DMS79 (cell line): ENCODE results near the gene HEY2.

Experiments used
- DNase-seq: peaks from one replicate; lab custom pipeline; 2025; lab: John Stamatoyannopoulos, UW

HEY2 gene

GRCh38 chr6:125743604-125744003 is 5.8 kb upstream of the HEY2 start:
- no peak for DNase-seq

DNA sequence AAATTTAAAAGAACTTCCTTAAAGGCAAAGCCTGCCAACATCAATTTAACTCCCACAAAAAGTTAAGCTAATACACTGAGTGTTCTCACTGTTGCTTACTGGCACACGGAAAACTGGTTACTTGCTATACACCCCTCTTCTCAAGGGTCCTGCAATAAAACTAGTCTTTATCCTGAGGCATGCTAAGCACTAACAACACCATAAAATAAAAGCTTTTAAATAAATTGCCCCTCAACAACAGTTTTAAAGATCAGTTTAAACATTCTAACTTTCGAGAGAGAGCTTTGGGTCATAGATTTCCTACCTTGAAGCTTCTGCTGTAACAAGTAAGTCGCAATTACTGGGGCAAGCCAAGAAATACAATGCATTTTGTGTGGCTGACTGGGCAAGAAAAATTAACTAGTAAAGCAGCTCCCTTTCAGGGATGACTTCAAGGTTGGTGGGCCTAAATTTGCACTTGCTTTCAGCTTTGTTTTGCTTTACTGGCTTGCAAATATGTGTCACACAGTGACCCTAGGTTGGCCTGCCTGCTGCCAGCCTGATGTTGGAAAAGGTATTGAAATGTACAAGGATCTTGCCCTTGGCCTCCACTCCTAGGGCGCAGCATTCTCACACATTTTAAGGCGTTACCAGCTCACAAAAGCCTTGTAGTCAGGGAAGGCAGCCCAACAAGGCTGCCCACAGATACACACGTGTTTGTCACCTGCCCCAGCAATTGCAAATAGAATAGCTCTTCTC is 4.0 kb upstream of the HEY2 start:
- DNase-seq, result no peak

DNA sequence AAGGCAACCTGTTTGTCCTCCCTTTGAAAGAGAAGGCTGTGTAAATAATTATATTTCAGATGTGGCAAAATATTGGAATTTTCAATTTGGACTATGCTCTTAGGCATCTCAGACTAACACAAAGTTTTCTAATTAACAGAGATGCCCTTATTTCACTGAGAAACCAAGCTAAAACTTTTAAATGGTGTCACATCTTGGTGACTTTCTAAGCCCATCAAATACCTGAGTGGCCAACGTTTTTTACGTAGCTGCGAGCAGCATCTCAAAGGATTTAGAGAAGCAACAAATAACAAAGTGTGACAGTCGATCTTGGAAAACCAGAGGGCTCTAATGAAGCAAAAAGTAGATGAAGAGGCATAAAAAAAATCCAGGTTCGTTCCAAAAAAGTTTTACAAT is 3.4 kb upstream of the HEY2 start:
- DNase-seq, result no peak

DNA sequence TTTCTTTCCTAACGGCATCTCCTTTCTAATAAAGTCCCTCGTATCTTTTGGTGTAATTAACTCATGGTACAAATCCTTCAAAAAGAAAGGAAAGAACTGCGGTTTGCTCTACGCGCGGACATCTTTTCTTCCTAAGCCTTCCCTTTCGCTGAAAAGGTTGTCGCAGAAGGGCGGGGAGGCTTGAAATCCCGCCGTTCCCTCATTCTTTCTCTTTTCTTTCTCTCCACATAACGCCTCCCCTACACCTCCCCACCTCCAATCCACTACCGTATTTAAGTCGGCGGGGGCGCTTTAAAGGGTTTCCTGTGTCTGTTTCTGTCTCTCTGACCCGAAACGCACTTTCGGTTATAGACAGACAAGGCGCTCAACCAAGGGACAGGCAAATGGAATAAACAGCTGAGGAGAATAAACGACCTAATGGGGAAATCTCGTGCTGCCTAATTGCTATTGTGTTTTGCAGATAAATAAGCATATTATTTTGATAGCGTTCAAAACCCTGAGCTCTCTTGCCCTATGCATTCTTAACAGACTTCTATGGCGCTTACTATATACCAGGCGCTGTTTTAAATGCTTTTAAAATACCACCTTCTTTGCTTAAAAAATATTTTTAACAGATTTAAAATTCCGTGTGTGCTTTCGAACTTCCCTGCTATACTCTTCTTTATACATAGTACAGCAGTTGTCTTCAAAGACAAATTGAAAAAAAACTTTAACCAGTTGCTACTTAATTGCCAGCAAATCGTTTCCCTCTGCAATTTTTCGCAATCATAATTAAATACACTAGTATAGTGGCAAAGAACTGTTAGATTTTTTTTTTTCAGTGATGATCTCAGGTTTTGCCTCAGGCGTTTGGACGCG is 2.5 kb upstream of the HEY2 start:
- DNase-seq, result no peak

DNA sequence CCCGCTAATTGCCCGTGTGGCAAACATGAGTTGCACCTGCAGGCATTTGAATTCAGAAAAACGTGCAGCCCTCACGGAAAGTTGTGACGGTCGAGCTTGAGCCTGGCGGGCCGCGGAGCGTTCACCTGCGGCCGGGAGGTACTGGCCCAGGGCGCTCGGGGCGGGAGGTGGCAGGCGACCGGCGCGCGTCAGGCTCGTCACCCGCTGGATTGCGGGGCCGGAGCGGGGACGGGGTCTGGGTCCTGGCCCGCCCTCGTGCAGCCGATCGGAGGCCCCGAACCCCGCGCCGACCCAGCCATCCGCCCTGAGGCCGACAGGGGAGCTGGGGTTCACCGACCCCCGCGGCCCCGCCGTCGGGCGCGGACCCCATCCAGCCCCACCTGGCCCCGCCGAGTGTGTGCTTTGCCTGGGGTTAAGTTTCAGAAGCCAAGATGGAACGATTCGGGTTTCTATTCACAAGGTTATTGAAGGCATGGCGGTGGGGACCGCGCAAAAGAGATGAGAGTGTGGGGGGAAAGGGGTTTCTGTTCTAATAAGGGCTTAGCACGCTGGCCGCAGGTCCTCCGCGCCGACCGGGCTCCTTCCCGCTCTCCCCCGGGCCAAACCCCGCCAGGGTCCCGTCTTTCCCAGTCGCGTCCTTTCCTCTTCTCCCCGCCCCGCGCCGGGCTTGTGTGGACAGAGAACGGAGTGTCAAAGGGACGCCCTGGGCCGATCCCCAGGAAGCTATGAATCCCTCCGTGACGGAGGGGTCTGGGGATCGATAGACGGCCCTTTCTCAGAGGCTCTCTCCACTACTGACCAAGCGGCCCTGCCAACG is 1.6 kb upstream of the HEY2 start:
- DNase-seq, result peak; percentile 42

DNA sequence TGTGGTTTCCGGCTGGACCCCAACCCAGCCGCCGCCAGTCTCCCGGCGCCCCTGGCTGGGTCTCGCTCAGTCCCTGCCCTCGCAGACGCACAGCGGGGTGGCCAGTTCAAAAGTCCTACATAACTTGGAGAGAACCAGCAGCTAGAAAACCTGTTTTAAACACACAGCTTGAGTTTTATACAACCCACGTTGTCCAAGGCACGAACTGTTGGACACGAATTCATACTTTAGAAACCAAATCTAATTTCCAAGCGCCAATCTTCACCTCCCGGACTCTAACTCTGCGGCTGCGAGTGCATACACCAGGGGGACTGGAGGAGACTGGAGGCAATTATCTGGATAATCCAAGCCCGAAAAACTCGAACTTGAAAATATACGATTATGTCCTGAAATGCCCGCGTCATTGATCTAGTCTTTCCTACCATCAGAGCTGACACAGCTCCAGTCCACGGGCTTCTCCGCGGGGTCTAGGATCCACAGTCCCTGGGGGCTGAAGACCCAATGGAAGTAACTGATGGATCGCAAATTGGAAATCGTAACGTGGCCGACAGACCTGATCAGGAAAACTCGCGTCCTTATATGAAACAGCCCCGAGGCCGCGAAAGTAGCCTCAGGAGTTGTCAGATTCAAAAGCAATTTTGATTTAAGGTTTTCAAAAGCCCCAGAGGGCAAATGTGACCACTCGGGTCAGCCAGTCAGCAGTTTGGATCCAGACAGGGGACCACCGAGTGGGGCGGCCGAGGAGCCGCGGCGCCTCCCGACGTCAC is 843 bp upstream of the HEY2 start:
- no peak for DNase-seq

DNA sequence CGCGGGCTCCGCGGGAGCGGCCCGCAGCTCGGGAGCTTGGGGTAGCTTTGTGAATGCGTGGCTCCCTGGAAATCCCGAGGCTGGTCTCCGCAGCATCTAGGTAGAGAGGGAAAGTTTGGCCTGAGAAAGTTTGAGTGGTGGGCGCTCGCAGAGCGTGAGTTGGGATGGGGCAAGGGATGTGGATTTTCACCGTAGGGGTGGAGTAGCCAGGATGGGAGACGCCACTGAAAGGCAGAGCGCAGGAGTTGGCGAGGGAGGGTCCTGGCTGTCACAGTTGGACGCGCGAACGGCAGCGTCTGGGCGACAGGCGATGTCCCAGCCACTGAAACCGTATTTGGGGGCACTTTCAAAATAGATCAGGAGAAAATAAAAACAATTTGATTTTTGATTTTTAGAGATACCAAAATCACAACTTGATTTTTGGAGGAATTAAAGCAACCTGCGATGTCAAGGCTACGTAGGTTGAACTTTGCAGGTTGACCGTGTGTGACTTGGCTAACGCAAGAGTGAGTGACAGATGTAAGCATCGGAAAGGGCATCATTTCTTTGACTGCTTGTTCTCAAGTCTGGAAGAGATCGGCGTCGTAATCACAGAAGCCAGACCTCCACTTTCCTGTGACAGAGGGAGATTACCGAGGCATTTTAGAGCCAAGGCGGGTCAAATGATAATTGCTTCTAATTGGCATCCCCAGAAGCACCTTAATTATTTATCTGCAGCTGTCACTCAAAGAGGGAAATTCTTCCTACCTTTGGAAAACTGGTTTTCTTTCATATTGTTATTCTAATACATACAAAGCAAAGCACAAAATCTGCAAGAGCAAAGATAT is 646 bp downstream of the HEY2 start:
- no peak for DNase-seq

DNA sequence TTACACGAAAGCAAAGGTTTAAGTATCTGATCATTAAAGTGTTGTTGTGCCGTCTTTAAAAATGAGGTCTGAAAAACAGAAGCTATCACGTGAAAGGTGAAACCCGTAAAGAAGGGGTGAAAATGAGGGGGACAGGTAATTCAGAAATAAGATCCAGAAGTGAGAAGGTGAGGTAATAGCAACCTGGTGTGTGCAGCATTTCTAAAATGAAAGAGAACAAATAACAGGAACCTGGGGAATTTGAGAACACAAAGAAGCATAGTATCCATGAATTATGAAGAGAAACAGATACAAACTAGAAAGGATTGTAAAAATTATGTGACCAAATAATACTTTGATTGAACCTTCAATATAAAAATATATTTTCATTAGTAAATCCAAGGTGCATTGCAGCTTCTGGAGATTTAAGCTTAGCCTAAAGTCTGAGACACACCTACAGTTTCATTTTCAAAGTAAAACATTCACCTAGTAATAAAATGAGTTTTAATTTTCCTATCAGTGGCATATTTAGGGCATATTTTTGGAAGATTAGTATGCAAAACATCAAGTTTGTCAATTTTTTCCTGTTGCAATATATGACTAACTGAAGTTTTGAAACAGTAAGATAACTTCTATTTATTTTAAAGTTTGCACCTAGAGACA is 1.4 kb downstream of the HEY2 start:
- no peak for DNase-seq

DNA sequence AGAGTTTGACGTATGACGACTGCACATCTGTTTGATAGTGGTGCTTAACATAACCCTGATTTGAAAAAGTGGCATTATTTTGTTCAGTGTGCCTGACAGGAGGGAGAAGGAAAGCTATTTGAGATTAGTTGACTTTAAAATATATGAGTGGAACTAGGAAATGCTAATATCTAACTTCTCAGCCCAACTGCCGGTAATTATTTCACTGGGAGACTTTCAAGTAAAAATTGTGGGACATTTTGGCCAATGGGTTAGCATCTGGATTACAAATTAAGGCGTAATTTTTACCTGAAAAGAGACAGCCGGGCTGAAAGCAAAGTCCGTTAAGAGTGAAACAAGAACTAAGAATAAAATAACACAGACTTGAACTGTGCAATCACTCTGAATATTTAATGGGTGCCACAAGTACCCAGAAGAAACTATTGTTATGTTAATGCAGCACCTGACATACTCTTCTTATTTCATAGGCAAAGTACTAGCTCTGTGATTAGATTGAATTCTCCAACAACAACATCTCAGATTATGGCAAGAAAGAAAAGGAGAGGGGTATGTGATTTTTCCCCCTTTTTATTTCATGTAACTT is 2.0 kb downstream of the HEY2 start:
- DNase-seq, result no peak

DNA sequence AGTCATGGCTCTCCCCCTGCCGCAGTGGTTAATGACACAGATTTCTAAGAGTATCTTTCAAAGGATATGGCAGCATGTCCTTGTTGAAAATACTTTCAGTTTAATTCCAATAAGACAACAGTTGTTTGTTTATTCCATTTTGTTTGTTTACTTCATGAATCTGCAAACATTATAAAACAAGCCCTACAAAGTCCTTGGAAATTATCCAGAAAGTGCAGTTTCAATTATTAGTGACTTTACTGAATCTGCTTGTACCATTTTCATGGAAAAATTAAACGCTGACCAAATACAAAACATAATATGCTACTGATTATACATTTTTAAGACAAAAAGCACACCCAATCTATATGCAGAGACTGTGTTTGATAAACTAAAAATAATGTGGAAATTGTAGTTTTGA is 3.3 kb downstream of the HEY2 start:
- no peak for DNase-seq

DNA sequence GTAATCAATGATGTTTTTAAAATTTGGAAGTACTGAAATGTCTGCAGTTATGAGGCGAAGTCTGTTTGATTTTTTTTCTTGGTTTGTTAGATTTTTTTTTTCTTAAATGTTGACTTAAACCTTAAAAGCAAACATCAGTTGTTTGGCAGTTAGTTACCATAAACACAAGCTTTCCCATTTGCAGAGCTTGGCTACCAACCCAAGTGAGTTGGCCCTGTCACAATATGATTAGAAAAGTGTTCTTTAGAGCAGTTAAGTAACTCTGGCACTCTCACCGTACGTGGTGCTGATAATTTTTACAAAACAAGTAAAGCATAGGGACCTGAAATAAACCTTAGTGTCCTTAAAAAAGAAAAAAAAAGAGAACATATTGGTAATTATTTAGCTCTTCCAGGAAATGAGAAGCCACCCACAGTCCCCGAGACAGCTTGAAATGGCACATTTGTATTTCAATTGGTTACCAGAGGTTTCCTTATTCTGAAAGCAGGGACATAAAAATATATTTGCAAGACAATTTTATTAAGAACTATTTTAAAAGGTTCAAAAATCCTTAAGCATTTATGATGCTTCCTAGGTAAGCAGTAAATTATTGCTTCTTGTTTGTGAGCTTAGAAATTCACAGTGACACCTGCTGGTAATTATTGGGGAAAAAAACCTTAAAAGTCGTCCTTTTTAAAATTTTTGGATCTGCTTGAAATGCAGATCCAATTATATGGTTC is 3.9 kb downstream of the HEY2 start:
- DNase-seq, result no peak

DNA sequence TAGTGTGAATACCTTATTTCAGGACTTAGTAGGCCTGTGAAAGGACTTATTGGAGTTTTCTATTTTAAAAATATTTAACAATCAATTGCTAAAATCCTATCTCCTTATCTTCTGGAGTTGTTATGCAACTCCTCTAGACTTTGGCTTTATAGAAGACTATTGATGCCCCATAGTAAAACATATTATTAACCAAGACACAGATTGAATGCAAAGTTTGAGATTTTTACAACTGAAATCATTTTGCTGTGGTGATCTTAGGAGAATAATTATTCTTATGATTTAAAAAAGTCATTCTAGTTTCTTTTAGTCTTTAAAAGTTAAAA is 4.5 kb downstream of the HEY2 start:
- DNase-seq, result no peak

DNA sequence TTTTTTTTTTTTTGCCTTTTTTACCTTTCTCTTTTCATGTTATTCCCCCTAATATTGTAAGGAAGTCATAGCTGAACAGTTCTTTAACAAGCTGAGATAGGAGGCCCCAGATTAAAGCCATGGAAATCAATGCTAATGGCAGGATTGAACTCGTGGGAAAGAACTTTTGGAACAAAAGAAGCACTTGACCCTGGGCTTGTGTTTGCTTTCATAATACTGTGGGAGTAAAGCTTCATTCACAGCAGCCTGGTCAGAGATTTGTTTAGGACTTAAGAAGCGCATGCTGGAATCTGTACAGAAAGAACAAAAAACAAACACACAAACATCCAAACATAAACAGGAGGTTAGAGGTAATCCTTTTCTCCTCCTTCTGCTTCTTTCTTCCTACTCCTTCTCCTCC is 5.1 kb downstream of the HEY2 start:
- no peak for DNase-seq

GRCh38 chr6:125759184-125759902 is 9.9 kb downstream of the HEY2 start:
- no peak for DNase-seq

DNA sequence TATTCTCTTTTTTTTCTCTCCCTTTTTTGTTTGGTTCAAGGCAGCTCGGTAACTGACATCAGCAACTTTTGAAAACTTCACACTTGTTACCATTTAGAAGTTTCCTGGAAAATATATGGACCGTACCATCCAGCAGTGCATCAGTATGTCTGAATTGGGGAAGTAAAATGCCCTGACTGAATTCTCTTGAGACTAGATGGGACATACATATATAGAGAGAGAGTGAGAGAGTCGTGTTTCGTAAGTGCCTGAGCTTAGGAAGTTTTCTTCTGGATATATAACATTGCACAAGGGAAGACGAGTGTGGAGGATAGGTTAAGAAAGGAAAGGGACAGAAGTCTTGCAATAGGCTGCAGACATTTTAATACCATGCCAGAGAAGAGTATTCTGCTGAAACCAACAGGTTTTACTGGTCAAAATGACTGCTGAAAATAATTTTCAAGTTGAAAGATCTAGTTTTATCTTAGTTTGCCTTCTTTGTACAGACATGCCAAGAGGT is 10.6 kb downstream of the HEY2 start:
- no peak for DNase-seq

DNA sequence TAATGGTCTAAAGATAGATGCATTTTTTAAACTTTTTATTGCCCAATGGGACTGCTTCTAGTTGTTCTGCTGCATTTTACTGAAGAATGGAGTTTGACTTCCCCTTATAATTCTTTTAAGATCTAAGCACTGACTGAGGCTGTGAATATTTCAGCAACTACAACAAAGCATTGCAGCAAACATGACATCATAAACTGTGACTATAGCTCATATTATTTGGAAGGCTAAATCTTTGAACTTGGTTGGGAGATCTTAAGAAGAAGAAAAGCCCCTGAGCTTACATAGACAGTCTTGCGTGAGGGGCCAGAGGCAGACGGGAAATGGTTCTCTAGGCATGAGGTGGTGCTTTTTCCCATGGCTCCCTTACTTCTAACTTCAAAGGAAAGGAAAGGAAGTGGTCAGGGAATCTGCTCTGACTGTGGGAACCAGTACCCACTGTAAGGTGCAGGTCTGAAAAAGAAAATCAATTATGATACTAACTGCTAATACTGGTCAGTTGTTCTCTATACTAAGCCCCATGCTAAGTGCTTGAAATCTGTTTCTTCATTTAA is 14.8 kb downstream of the HEY2 start:
- DNase-seq, result no peak

- DNase-seq, result no peak
Measured at GRCh38 chr6:125765944-125766343, 16.5 kb downstream of the HEY2 start.

DNA sequence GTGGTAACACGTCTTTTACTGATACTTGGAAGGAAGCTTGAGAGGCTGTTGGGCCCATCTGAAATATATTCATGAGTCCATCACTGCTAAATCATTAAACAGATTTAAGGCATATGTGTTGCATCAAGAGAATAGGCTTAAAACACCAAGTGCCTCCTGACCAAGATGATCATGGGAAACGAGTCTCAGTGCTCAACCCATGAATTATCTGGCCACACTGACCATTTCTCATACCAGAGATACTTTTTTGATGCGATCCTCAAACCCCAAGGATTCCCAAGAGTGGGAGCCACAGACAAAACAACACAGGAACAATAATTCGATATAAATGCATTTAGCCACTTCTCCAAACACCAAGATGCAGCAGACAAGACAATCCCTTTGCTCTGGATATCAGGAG is 17.2 kb downstream of the HEY2 start:
- no peak for DNase-seq
